SU-DHL-6 (cell line): ENCODE data around the gene VPS26A.
"Not testable (repeated sequence)": the region's sequence is repeated elsewhere in the genome, so short reads cannot be mapped to it uniquely, and the experiment has no call there.

ENCODE experiments used
- H2AFZ ChIP-seq: fragments of 200-600 bp; sonication (generic); 2 replicates; pipeline ENCODE4 v1.6.1; 2014; ENCODE audit warnings: low read depth, mild to moderate bottlenecking, moderate library complexity, mixed read lengths, antibody characterized with exemption, low read length; ENCODE audit not compliant: severe bottlenecking
- H3F3A ChIP-seq: fragments of 200-600 bp; shearing (Covaris generic); 2 replicates; pipeline ENCODE4 v1.6.0; 2016; ENCODE audit warnings: antibody characterized with exemption, mild to moderate bottlenecking; ENCODE audit not compliant: insufficient read depth
- H3K27ac ChIP-seq: fragments of 200-600 bp; sonication (generic); 2 replicates; pipeline ENCODE4 v1.5.1; 2016; ENCODE audit warnings: low read depth, mild to moderate bottlenecking, low read length, moderate library complexity, mixed read lengths
- H3K27me3 ChIP-seq: fragments of 200-600 bp; sonication (generic), shearing (Covaris generic); 2 replicates; pipeline ENCODE4 v1.6.0; 2014; ENCODE audit warnings: mild to moderate bottlenecking, low read length
- H3K36me3 ChIP-seq: fragments of 200-600 bp; sonication (generic); 2 replicates; pipeline ENCODE4 v1.6.1; 2014; ENCODE audit warnings: mild to moderate bottlenecking, low read length, mixed read lengths
- H3K4me2 ChIP-seq: fragments of 300-600, 200-600 bp; shearing (Covaris generic), sonication (generic); 2 replicates; pipeline ENCODE4 v1.6.0; 2014; ENCODE audit warnings: low read length, low read depth, mild to moderate bottlenecking; ENCODE audit not compliant: poor library complexity, severe bottlenecking
- H3K4me3 ChIP-seq: fragments of 200-600 bp; sonication (generic); 2 replicates; pipeline ENCODE4 v1.5.1; 2014; ENCODE audit warnings: antibody characterized with exemption, low read length, mild to moderate bottlenecking, mixed read lengths; ENCODE audit not compliant: insufficient read depth, poor library complexity, severe bottlenecking
- H3K79me2 ChIP-seq: fragments of 200-600 bp; sonication (generic); 2 replicates; pipeline ENCODE4 v1.6.1; 2014; ENCODE audit warnings: mild to moderate bottlenecking, low read length, moderate library complexity; ENCODE audit not compliant: insufficient read depth
- H3K9ac ChIP-seq: fragments of 200-600 bp; sonication (generic); 2 replicates; pipeline ENCODE4 v1.7.0; 2014; ENCODE audit warnings: mild to moderate bottlenecking, low read length
- H3K9me2 ChIP-seq: fragments of 200-600 bp; sonication (generic); replicated peaks from 2 replicates; pipeline ENCODE4 v1.6.1; 2014; ENCODE audit warnings: low read length; ENCODE audit not compliant: insufficient read depth
- H3K9me3 ChIP-seq: fragments of 200-600 bp; sonication (generic); 2 replicates; pipeline ENCODE4 v1.6.1; 2014; ENCODE audit warnings: low read length, mixed read lengths; ENCODE audit not compliant: insufficient read depth
- H4K20me1 ChIP-seq: fragments of 200-600 bp; sonication (generic); 2 replicates; pipeline ENCODE4 v1.6.1; 2014; ENCODE audit warnings: low read depth, mild to moderate bottlenecking, antibody characterized with exemption, low read length, moderate library complexity, mixed read lengths
- CTCF ChIP-seq: fragments of 200-600 bp; sonication (generic); IDR thresholded peaks from one replicate; pipeline ENCODE4 v1.5.1; 2017; ENCODE audit warnings: antibody characterized with exemption, mild to moderate bottlenecking, low read length, moderate library complexity; ENCODE audit not compliant: insufficient read depth, poor library complexity, severe bottlenecking
- EZH2phosphoT487 ChIP-seq: fragments of 200-600 bp; sonication (generic), shearing (Covaris generic); conservative IDR thresholded peaks from 2 replicates; pipeline ENCODE4 v1.6.1; 2018; ENCODE audit warnings: mild to moderate bottlenecking, antibody characterized with exemption, low read length, moderate library complexity, mixed read lengths

Gene VPS26A

DNA sequence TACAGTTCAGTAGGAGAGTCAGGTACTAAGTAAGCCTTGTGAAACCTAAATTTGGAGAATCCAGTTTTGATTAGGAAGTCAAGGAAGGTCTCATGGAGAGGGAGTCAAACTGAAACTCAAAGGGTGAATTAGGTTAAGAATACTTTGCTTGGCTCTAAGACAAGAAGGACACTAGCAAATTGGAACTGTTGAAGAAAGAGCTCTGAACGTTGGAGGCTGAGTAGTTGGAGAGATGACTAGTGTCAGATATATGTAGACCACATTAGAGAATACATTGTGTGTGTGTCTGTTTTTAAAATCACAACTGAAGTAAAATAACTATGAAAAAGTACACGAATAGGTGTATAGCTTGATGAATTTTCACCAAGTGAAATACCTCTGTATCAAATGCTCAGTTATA is 6.3 kb downstream of the VPS26A start:
- no peak overlapping the region for H3K9ac ChIP-seq
- H2AFZ ChIP-seq = no peak overlapping the region
- peaks cover 13% of the 10 kb centered on the region for H3K36me3 ChIP-seq
- no peaks in the 10 kb centered on the region for H3K9me3 ChIP-seq
- no peak overlapping the region for H3K27ac ChIP-seq
- peaks cover 81% of the 10 kb centered on the region for H3K79me2 ChIP-seq
- 0 out of 2 replicates have a peak, but pooled peaks cover 4% of the 10 kb centered on the region for H4K20me1 ChIP-seq
- TF ChIP-seq CTCF (no peak), EZH2phosphoT487 (no peak)
- peaks cover 8% of the 10 kb centered on the region; the same call in 1 of the 2 replicates for H3F3A ChIP-seq
- H3K4me3 ChIP-seq = no peak overlapping the region
- no peaks in the 10 kb centered on the region for H3K9me2 ChIP-seq
- H3K4me2 ChIP-seq = no peak overlapping the region
- no peaks in the 10 kb centered on the region for H3K27me3 ChIP-seq

DNA sequence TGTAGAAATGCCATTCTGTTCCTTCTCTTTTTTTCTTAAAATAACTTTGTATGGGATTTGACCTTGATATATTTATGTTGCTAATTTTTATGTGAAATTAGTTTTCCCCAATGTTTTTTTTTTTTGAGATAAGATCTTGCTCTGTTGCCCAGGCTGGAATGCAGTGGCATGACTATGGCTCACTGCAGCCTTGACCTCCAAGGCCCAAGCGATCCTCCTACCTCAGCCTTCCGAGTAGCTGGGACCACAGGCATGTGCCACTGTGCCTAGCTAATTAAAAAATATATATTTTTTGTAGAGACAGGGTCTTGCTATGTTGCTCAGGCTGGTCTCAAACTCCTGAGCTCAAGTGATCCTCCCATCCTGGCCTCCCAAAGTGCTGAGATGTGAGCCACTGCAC is 16.0 kb downstream of the VPS26A start:
- Histone ChIP-seq H3K9me2 (no peaks in the 10 kb centered on the region), H3K27ac (no peak overlapping the region), H3F3A (no peaks in the 10 kb centered on the region), H4K20me1 (no peaks in the 10 kb centered on the region; the same call in 1 of the 2 replicates), H3K4me2 (no peak overlapping the region), H3K9ac (no peak overlapping the region), H2AFZ (no peak overlapping the region), H3K4me3 (no peak overlapping the region), H3K36me3 (peaks cover 3% of the 10 kb centered on the region; the same call in 1 of the 2 replicates), H3K27me3 (no peaks in the 10 kb centered on the region), H3K9me3 (no peaks in the 10 kb centered on the region), H3K79me2 (peaks cover 43% of the 10 kb centered on the region)
- TF ChIP-seq EZH2phosphoT487 = no peak
- TF ChIP-seq CTCF = no peak

GRCh38 chr10:69141304-69141703 is 17.3 kb downstream of the VPS26A start:
- Histone ChIP-seq H3K27me3 (no peaks in the 10 kb centered on the region), H3F3A (no peaks in the 10 kb centered on the region), H3K9ac (no peak overlapping the region), H3K4me2 (no peak overlapping the region), H3K4me3 (no peak overlapping the region), H2AFZ (no peak overlapping the region), H4K20me1 (no peaks in the 10 kb centered on the region; the same call in 1 of the 2 replicates), H3K79me2 (peaks cover 50% of the 10 kb centered on the region), H3K9me2 (no peaks in the 10 kb centered on the region), H3K9me3 (no peaks in the 10 kb centered on the region), H3K27ac (no peak overlapping the region), H3K36me3 (no peaks in the 10 kb centered on the region; the same call in 1 of the 2 replicates)
- TF ChIP-seq CTCF (no peak), EZH2phosphoT487 (no peak)

- H3K4me2 ChIP-seq, H3K9ac ChIP-seq, H3K27ac ChIP-seq, H2AFZ ChIP-seq, H3K4me3 ChIP-seq, H3K27me3 ChIP-seq, H3K9me2 ChIP-seq, H3F3A ChIP-seq, H4K20me1 ChIP-seq, H3K36me3 ChIP-seq, H3K9me3 ChIP-seq: not testable (repeated sequence)
- H3K79me2 ChIP-seq = peaks cover 56% of the 10 kb centered on the region
These were observed 18.1 kb downstream of the VPS26A start for GRCh38 chr10:69142074-69142473.
